COLO668 (cell line): ENCODE measurements around the gene PLCG1.
"Not testable (repeated sequence)": the region's sequence is repeated elsewhere in the genome, so short reads cannot be mapped to it uniquely, and the experiment has no call there.

Source experiments
- DNase-seq: peaks from one replicate; lab custom pipeline; 2025; ENCODE audit not compliant: unreplicated experiment; lab: John Stamatoyannopoulos, UW

Gene PLCG1

GRCh38 chr20:41136680-41137613 lies at the start of gene PLCG1:
Gene PLCG1, plus strand, starts transcription at chr20:41137543. Its CDS starts 99 bp downstream, at chr20:41137642.
- DNase-seq = peak; percentile 92

- no peak for DNase-seq
Measured at GRCh38 chr20:41087777-41088176, 49.6 kb upstream of the PLCG1 start.

GRCh38 chr20:41089555-41089954 lies 47.8 kb upstream of the PLCG1 start:
- no peak for DNase-seq

- DNase-seq = no peak
Measured at GRCh38 chr20:41091927-41092326, 45.4 kb upstream of the PLCG1 start.

- DNase-seq = no peak
Measured at GRCh38 chr20:41094353-41095055, 42.8 kb upstream of the PLCG1 start.

GRCh38 chr20:41095110-41095969 lies 42.0 kb upstream of the PLCG1 start:
- peak; percentile 50 for DNase-seq

- no peak for DNase-seq
Measured at GRCh38 chr20:41098703-41099250, 38.6 kb upstream of the PLCG1 start.

GRCh38 chr20:41100001-41100480 lies 37.3 kb upstream of the PLCG1 start:
- no peak for DNase-seq

- no peak for DNase-seq
Measured at GRCh38 chr20:41101660-41102059, 35.7 kb upstream of the PLCG1 start.

- no peak for DNase-seq
Measured at GRCh38 chr20:41108531-41108930, 28.8 kb upstream of the PLCG1 start.

- DNase-seq = no peak
Measured at GRCh38 chr20:41110012-41110411, 27.3 kb upstream of the PLCG1 start.

- DNase-seq = no peak
Measured at GRCh38 chr20:41110930-41111577, 26.3 kb upstream of the PLCG1 start.

- DNase-seq = no peak
Measured at GRCh38 chr20:41111578-41111951, 25.8 kb upstream of the PLCG1 start.

GRCh38 chr20:41116282-41116956 lies 20.9 kb upstream of the PLCG1 start:
- no peak for DNase-seq

GRCh38 chr20:41118159-41118558 lies 19.2 kb upstream of the PLCG1 start:
- not testable (repeated sequence) for DNase-seq

GRCh38 chr20:41118632-41119031 lies 18.7 kb upstream of the PLCG1 start:
- no peak for DNase-seq

- DNase-seq = no peak
Measured at GRCh38 chr20:41119614-41120561, 17.5 kb upstream of the PLCG1 start.

- DNase-seq = no peak
Measured at GRCh38 chr20:41121399-41121798, 15.9 kb upstream of the PLCG1 start.

GRCh38 chr20:41123631-41124030 lies 13.7 kb upstream of the PLCG1 start:
- no peak for DNase-seq
